ENCODE data around the gene MAD1L1. TPM values are rescaled to one million over a fixed set of nuclear protein-coding genes. Genes with fewer than 3 reads are reported as not detected.
A peak's percentile ranks its signal among the peaks of the same experiment; 100 is the strongest.

MAD1L1 gene
- total RNA-seq, 2 donors from 2014 or later, result 39.5 to 79.4 TPM

DNA sequence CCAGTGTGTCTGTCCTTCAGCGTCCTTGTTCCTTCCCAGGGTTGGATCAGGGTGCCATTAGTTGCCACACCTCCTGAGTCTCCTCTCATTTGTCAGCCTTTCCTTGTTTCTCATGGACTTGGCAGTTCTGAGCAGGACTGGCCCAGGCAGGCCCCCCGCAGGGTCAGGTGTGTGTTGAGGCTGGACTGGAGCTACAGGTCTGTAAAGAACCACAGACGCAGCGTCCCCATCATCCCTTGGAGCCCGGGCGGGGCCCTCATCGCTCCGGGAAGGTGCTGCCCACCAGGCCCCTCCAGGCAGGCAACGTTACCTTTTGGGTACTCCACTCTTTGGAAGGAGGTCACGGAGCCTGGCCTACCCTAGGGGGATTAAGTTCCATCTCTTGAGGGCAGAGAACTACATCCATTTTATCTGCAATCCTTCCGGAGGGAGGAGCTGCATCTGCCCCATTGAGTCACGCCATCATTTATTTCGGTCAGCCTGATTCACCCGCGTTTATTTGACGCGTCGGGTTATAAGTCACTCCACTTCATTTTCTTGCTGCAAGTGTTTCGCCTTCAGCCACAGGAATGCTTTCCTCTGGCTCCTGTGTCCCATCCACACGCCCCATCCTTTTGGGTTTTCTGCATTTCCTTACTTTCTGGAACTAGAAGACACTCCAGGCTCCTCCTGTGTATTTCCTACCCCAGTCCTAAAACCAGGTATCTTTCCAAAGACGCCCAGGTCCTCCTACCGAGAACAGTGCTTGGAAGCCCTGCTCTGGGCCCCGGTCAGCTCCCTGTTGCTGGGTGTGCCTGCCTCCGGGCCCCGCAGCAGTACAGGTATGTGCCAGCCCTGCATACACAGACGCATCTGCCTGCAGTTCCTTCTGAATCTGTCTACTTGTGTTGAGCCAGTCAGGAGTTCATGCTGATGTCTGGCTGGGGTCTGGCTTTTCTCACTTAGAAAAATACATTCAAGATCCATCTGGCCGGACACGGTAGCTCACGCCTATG lies 141.9 kb downstream of the MAD1L1 start:
- Mint-ChIP-seq H3K36me3 (peaks cover 4% of the 10 kb centered on the region), H3K27me3 (peaks cover 0 to 10% of the 10 kb centered on the region in 2 donors), H3K9me3 (no peaks in the 10 kb centered on the region), H3K27ac (no peak overlapping the region), H3K4me1 (ENCODE audit: low read depth in 2 of 2) (peaks cover 6 to 21% of the 10 kb centered on the region in 2 donors), H3K4me3 (no peak overlapping the region)
- ATAC-seq, result no peak
- no peak for DNase-seq (ENCODE audit: low spot score)

GRCh38 chr7:2088801-2089200 lies 143.9 kb downstream of the MAD1L1 start:
- ATAC-seq, result no peak
- Mint-ChIP-seq H3K4me3 (no peak overlapping the region), H3K36me3 (peaks cover 4% of the 10 kb centered on the region), H3K27me3 (peaks cover 0 to 11% of the 10 kb centered on the region in 2 donors), H3K4me1 (ENCODE audit: low read depth in 2 of 2) (peaks cover 19 to 26% of the 10 kb centered on the region in 2 donors), H3K27ac (no peak overlapping the region), H3K9me3 (no peaks in the 10 kb centered on the region)
- no peak for DNase-seq (ENCODE audit: low spot score)

DNA sequence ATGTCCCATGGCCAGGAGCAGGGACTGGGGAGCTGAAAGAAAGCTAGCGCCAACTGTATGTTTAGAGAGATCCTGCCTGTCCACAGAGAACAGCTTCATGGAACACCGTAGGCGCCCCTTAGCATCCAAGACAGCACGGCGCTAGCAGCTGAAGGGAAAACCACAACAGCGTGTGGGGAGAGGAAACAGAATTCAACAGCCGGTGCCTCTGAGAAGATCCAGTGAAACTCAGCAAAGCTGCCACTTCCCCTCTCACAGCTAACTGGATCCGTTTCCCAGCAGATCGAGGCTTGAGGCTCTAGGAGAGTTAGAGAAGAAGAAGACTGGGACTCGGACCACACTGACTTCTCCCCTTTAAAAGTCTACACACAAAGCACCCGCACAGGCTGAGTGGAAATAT lies 145.0 kb downstream of the MAD1L1 start:
- Mint-ChIP-seq H3K4me3 (no peak overlapping the region), H3K9me3 (no peaks in the 10 kb centered on the region), H3K4me1 (ENCODE audit: low read depth in 2 of 2) (peaks cover 20 to 28% of the 10 kb centered on the region in 2 donors), H3K27me3 (peaks cover 0 to 7% of the 10 kb centered on the region in 2 donors), H3K36me3 (peaks cover 4% of the 10 kb centered on the region), H3K27ac (no peak overlapping the region)
- DNase-seq (ENCODE audit: low spot score) (no peak), ATAC-seq (no peak)

DNA sequence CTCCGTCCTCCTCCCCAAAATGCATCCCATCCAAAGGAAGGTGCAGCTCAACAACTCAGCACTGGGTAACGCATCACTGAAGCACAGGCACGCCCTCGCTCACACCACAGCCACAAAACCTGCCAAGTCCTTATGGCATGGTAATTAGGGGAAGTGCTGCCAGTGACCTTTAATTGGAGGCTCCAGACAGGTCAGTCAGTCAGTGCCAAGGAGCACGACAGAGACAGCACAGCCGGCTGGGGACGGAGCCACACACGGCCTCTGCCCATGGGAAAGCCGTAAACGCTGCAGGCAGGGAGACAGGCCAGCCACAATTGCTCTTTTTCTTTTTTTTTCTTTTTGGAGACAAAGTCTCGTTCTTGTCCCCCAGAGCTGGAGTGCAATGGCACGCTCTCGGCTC lies 146.5 kb downstream of the MAD1L1 start:
- no peak for DNase-seq (ENCODE audit: low spot score)
- no peaks in the 10 kb centered on the region for H3K36me3 Mint-ChIP-seq
- no peak overlapping the region for H3K4me3 Mint-ChIP-seq
- no peaks in the 10 kb centered on the region for H3K9me3 Mint-ChIP-seq
- H3K4me1 Mint-ChIP-seq (ENCODE audit: low read depth in 2 of 2), result peaks cover 20 to 32% of the 10 kb centered on the region in 2 donors
- H3K27me3 Mint-ChIP-seq, result peaks cover 0 to 7% of the 10 kb centered on the region in 2 donors
- no peak for ATAC-seq
- H3K27ac Mint-ChIP-seq, result no peak overlapping the region

- no peak overlapping the region for H3K4me3 Mint-ChIP-seq
Measured at GRCh38 chr7:2085804-2086203, 146.9 kb downstream of the MAD1L1 start.

GRCh38 chr7:2084781-2085505 lies 147.8 kb downstream of the MAD1L1 start:
- H3K36me3 Mint-ChIP-seq, result no peaks in the 10 kb centered on the region
- H3K27me3 Mint-ChIP-seq, result peaks cover 0 to 7% of the 10 kb centered on the region in 2 donors
- no peak overlapping the region for H3K27ac Mint-ChIP-seq
- no peaks in the 10 kb centered on the region for H3K9me3 Mint-ChIP-seq
- peaks cover 20 to 32% of the 10 kb centered on the region in 2 donors for H3K4me1 Mint-ChIP-seq (ENCODE audit: low read depth in 2 of 2)
- no peak for DNase-seq (ENCODE audit: low spot score)
- H3K4me3 Mint-ChIP-seq, result no peak overlapping the region
- ATAC-seq, result no peak

More at GRCh38 chr7:2085804-2086203, 146.9 kb downstream of the MAD1L1 start:
- H3K36me3 Mint-ChIP-seq, result no peaks in the 10 kb centered on the region
- H3K4me1 Mint-ChIP-seq (ENCODE audit: low read depth in 2 of 2), result peaks cover 20 to 32% of the 10 kb centered on the region in 2 donors
- no peak for DNase-seq (ENCODE audit: low spot score)
- H3K9me3 Mint-ChIP-seq, result no peaks in the 10 kb centered on the region
- peaks cover 0 to 7% of the 10 kb centered on the region in 2 donors for H3K27me3 Mint-ChIP-seq
- ATAC-seq, result no peak
- no peak overlapping the region for H3K27ac Mint-ChIP-seq

DNA sequence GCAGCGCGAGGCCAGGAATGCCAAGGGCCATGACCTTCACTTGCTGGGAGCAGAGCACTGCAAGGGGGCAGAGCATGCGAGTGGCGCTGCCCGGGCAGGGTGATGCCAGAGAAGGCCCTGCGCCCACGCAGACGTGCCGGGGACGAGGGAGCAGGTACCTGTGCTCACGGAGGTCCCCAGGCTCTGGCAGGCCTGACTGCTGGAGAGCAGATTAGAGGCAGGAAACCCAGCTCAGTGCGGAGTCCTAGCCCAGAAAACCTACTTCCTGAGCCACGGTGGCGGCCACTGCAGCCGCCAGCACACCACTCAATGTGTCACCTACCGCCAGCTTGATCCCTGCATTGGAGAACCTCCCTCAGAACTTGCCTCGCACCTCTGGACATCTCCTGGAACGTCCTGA lies 148.4 kb downstream of the MAD1L1 start:
- Mint-ChIP-seq H3K4me1 (ENCODE audit: low read depth in 2 of 2) (peaks cover 20 to 35% of the 10 kb centered on the region in 2 donors), H3K27me3 (peaks cover 0 to 7% of the 10 kb centered on the region in 2 donors), H3K36me3 (no peaks in the 10 kb centered on the region), H3K27ac (no peak overlapping the region), H3K4me3 (no peak overlapping the region), H3K9me3 (no peaks in the 10 kb centered on the region)
- DNase-seq (ENCODE audit: low spot score), result no peak
- ATAC-seq, result peak; percentile 40 to 41

DNA sequence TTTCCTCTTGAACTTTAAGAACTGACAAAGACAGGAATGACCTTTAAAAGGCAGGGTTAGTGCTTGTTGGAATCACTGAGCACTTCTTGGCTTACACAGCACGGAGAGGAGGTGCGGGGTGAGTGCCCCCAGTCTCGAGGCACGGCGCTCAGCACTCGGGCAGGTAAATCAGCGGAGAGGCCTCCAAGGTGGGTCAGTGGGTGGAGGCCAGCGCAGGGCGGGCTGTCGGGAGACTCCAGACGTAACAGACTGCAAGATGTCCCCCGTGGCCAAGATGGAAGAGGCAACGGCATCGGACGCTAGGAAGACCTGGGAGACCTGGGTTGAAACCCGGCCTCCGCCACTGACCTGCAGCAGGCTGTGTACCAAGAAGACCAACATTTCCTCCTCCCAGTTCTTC lies 149.4 kb downstream of the MAD1L1 start:
- Mint-ChIP-seq H3K36me3 (no peaks in the 10 kb centered on the region), H3K27me3 (peaks cover 0 to 7% of the 10 kb centered on the region in 2 donors), H3K4me3 (no peak overlapping the region), H3K9me3 (no peaks in the 10 kb centered on the region), H3K27ac (no peak overlapping the region), H3K4me1 (ENCODE audit: low read depth in 2 of 2) (peaks cover 20 to 35% of the 10 kb centered on the region in 2 donors)
- DNase-seq (ENCODE audit: low spot score), result no peak
- ATAC-seq, result no peak

DNA sequence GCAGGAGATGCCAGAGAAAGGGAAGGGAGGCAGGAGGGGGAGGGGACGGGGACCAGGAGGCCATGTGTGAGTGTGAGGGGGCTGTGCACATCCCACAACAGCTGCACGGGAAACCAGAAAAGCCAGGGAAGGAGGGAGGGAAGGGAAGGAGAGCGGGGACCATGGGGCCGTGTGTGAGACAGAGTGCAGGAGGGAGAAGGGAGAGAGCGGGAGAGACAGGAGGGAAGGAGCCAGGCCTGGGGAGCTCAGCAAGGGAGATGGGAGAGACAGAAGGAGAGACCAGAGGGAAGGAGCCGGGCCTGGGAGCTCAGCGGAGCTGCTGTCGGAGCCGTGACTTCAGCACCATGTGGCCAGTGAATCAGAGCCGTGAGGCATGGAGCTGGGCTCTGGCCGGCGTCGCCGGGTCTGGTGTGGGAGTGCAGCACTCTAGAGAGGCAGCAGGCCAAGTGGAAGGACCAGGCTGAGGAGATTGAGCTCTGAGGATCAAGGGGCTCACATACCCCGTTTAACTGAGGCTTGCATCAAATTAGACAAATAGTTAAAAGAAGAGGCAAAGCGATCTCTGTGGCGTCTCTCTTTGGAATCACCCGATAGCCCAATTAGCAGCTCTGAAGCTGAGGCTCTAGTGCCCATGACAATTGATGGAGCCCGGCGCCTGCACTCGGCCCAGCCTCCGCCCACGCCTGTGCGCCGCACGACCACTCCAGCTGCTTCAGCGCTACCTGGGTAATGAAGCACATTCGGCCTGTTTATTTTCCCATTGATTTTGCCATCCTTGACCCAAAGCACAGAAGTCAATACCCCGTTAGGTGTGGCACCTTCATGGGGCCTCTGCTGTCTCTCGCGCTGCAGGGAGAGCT lies 150.4 kb downstream of the MAD1L1 start:
- no peak overlapping the region for H3K4me3 Mint-ChIP-seq
- H3K36me3 Mint-ChIP-seq, result no peaks in the 10 kb centered on the region
- no peaks in the 10 kb centered on the region for H3K9me3 Mint-ChIP-seq
- peaks cover 0 to 7% of the 10 kb centered on the region in 2 donors for H3K27me3 Mint-ChIP-seq
- no peak for ATAC-seq
- no peak for DNase-seq (ENCODE audit: low spot score)
- H3K4me1 Mint-ChIP-seq (ENCODE audit: low read depth in 2 of 2), result peaks cover 20 to 35% of the 10 kb centered on the region in 2 donors
- H3K27ac Mint-ChIP-seq, result no peak overlapping the region

DNA sequence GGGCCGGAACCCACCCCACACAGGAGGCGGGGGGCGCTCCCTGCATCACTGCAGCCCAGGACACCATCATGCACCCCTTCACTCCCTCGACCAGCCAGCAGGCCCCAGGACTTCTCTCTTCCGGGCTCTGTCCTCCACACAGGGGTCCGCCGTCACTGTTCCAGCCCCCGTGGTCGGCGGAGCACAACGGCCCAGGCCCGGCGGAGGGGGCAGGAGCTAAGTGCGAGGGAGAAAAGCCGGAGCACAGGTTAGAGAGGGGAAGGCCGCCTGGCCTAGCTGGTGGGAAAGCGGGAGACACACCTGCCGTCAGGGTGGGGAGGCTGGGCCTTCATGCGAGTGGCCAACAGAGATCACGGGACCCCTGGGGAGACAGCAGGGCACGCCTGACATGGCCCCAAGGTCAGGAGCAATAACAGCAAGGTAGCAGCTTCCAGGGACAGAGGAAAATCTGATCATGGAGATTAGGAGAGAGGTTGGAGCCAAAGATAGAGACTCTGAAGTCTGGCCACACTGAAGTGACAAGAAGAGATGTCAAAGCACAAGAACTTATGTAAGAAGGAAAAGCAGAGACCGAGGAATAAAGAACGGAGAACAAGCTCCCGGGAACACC lies 151.1 kb downstream of the MAD1L1 start:
- ATAC-seq (no peak), DNase-seq (ENCODE audit: low spot score) (no peak)
- Mint-ChIP-seq H3K27me3 (peaks cover 0 to 7% of the 10 kb centered on the region in 2 donors), H3K27ac (no peak overlapping the region), H3K9me3 (no peaks in the 10 kb centered on the region), H3K4me3 (no peak overlapping the region), H3K4me1 (ENCODE audit: low read depth in 2 of 2) (peaks cover 20 to 31% of the 10 kb centered on the region in 2 donors), H3K36me3 (no peaks in the 10 kb centered on the region)

DNA sequence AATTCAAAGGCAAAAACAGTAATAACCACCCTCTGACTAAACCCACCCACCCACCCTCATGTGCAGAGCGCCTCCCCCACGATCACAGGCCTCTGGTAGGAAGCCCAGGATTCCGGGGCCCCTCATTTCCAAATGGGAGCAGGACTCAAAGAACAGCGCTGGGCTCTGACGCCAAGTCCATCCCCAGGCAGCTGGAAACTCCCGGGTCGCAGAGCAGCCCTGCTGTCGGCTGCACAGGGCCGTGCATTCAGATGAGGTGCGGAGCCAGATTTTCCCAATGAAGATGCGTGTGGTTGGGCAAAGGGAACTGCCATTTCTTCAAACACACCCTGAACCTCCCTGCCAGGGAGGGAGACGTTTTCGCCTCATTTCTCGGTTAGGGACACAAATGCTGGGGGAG lies 152.3 kb downstream of the MAD1L1 start:
- no peak overlapping the region for H3K27ac Mint-ChIP-seq
- no peaks in the 10 kb centered on the region for H3K36me3 Mint-ChIP-seq
- no peak for ATAC-seq
- H3K9me3 Mint-ChIP-seq, result no peaks in the 10 kb centered on the region
- H3K4me1 Mint-ChIP-seq (ENCODE audit: low read depth in 2 of 2), result peaks cover 18 to 28% of the 10 kb centered on the region in 2 donors
- peaks cover 0 to 7% of the 10 kb centered on the region in 2 donors for H3K27me3 Mint-ChIP-seq
- no peak overlapping the region for H3K4me3 Mint-ChIP-seq
- DNase-seq (ENCODE audit: low spot score), result no peak

- DNase-seq (ENCODE audit: low spot score) (no peak), ATAC-seq (no peak)
- Mint-ChIP-seq H3K4me1 (ENCODE audit: low read depth in 2 of 2) (peaks cover 14 to 24% of the 10 kb centered on the region in 2 donors), H3K4me3 (no peak overlapping the region), H3K36me3 (no peaks in the 10 kb centered on the region), H3K27ac (no peak overlapping the region), H3K27me3 (peaks cover 0 to 7% of the 10 kb centered on the region in 2 donors), H3K9me3 (no peaks in the 10 kb centered on the region)
Measured at GRCh38 chr7:2080060-2080387, 152.7 kb downstream of the MAD1L1 start.
